HG02840 (cell line): ENCODE measurements around the gene UFL1.
"Not testable (repeated sequence)": the region's sequence is repeated elsewhere in the genome, so short reads cannot be mapped to it uniquely, and the experiment has no call there.

Experiments
- ATAC-seq: cut with Tn5 transposase; IDR thresholded peaks from one replicate; pipeline ENCODE4 v1.9.1; 2021; ENCODE audit warnings: mild to moderate bottlenecking, moderate library complexity, moderate number of reproducible peaks; ENCODE audit not compliant: unreplicated experiment, low FRiP score

The UFL1 gene

GRCh38 chr6:96521644-96522464 lies at the start of gene UFL1:
UFL1 (plus strand) TSS chr6:96521806; CDS start chr6:96521874, 68 bp downstream.
- ATAC-seq: peak; percentile 97

- not testable (repeated sequence) for ATAC-seq
These were observed 49.3 kb upstream of the UFL1 start for GRCh38 chr6:96472291-96472690.

GRCh38 chr6:96478695-96479094 lies 42.9 kb upstream of the UFL1 start:
- ATAC-seq: no peak

DNA sequence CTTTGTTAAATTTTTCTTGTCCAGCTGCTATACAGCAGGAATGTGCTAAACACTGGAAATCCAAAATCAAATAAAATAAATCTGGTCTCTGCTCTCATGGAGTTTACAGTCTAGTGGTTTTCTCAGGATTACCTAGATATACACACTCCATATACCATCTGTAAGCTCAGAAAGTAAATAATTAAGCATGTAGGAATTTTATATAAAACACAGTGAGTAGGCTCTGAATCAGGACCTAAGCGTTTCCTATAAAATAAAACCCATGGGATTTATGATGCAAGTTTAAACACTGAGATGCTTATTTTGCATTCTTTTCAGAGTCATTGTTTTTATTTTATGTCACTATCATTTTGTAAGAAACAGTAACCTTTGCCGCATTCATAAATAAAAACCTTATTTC lies 29.7 kb upstream of the UFL1 start:
- no peak for ATAC-seq

DNA sequence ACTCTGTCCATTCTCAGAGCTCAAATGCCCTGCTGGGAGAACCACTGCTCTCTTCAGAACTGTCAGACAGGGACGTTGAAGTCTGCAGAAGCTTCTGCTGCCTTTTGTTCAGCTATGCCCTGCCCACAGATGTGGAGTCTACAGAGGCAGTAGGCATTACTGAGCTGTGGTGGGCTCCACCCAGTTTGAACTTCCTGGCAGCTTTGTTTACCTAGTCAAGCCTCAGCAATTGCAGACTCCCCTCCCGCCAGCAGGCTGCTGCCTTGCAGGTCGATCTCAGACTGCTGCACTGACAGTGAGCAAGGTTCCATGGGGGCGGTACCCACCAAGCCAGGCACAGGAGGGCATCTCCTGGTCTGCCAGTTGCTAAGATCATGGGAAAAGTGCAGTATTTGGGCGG lies 21.8 kb upstream of the UFL1 start:
- no peak for ATAC-seq

DNA sequence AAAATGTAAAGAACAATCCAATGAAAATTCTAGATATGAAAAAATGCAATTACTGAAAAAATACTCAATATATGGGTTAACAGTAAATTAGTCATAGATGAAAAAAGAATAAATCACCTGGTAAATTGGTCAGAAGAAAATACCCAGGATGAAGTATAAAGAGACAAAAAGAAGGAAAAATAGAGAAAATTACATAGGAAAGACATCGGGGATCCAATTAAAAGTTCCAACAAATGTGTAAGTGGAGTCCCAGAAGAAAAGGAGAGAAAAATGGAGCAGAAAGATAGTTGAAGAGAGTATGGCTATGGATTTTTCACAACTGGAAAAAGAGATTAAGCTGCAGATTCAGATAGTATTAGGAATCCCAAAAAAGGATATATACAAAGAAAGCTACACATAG lies 18.7 kb upstream of the UFL1 start:
- no peak for ATAC-seq

- ATAC-seq: no peak
These were observed 16.2 kb upstream of the UFL1 start for GRCh38 chr6:96505363-96505762.

GRCh38 chr6:96509281-96509680 lies 12.3 kb upstream of the UFL1 start:
- ATAC-seq: no peak

- no peak for ATAC-seq
These were observed 1.2 kb upstream of the UFL1 start for GRCh38 chr6:96520171-96521115.

DNA sequence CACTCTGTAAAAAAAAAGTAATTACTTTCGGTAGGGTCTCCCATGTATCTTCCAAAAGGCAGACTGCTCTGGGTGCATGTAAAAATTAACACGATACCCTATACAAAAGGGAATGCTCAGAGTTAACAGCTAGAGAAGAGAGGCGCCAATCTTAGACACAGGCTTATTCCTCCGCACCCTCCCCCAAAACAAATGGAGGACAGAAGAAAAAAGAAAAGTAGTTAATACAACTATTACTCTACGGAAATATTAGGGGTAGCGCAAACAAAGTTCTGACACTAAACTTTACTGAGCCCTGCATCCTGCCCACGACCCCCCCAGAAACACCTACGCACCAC lies 331 bp upstream of the UFL1 start:
- peak; percentile 26 for ATAC-seq

DNA sequence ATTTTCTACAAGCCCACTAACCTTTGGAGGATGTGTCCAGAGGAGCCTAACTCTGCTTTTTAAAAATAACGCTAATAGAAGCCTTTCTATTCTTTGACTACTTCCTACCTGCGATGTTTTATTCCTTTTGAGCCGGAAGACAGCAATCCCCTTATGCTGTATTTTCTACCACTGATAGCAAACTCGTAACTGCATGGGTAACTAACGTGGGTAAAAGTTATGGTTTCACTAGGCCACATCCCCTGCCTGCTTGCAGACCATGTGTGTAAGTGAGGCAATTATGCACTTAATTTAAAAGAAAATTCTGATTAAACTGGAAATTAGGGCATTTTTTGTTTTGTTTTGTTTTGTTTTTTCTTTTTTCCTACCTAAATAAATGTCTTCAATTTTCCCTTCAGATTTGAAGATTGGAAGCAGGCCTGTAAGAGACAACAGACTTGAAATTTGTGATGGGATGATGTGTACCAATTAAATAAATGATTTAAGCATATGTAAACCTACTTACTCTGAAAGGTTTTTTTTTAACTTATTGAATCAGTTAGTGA lies 931 bp downstream of the UFL1 start:
- ATAC-seq: peak; percentile 25

- no peak for ATAC-seq
These were observed 6.6 kb downstream of the UFL1 start for GRCh38 chr6:96528193-96528592.

DNA sequence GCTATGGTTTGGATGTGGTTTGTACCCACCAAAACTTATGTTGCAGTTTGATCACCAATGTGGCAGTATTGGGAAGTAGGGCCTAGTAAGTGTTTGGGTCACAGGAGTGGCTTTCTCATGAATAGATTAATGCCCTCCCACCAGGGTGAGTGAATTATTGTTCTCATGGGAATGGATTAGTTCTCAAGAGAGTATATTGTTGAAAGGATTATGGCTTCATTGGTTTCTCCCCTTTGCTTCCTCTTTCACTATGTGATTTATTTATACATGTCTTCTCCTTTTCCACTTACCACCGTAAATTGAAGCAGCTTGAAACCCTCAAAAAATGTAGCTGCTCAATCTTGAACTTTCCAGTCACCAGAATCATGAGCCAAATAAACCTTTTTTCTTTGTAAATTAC lies 10.8 kb downstream of the UFL1 start:
- no peak for ATAC-seq

- no peak for ATAC-seq
These were observed 16.1 kb downstream of the UFL1 start for GRCh38 chr6:96537726-96538125.

DNA sequence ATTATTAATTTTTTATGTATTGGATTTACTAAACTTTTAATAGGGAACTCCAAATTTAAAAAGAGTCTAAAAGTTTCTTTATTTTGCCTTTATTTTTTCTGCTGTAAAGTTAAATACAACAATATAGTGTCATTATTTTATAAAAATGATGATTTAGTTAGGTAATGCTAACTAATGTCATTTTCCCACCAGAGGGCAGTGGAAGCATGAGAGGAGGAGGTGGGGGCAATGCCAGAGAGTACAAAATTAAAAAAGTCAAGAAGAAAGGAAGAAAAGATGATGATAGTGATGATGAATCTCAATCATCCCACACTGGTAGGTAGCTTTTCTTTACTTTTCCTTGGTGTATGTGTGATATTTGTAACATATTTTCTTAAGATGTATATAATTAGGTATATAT lies 21.1 kb downstream of the UFL1 start:
- no peak for ATAC-seq

- no peak for ATAC-seq
These were observed 24.3 kb downstream of the UFL1 start for GRCh38 chr6:96545882-96546281.

GRCh38 chr6:96547654-96548053 lies 26.0 kb downstream of the UFL1 start:
- ATAC-seq: no peak

GRCh38 chr6:96554558-96554957 lies 33.0 kb downstream of the UFL1 start:
- ATAC-seq: no peak

GRCh38 chr6:96559740-96560139 lies 38.1 kb downstream of the UFL1 start:
- ATAC-seq: not testable (repeated sequence)

DNA sequence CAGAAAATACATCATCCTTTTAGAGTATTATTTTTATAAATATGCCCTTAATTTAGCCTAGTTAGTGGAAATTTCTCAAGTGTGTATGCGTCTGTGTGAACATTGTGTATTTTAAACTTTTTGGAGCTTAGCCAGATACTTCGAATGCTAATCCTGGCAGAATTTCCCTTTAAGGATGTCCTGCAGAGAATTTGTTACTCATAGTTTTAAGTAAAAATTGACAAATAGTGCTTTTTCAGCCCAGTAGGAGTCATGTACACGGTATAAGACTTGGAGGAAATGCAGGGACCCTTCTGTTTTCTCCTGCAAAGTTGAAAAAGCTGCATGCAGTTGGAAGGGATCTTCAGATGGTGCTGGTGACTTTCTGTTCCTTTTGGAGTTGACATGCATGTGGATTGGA lies 41.3 kb downstream of the UFL1 start, which contains the start of gene FHL5:
TSS of gene FHL5 (plus strand) at position 243 of the 400 bp plus-strand sequence. CDS start 40,486 bp downstream, outside the sequence.
- ATAC-seq: no peak

GRCh38 chr6:96563853-96564252 lies 42.2 kb downstream of the UFL1 start:
- ATAC-seq: no peak
